HuH-7 (cell line): Measurements from ENCODE around the gene MMP2.

ENCODE experiments used
- DNase-seq: peaks from one replicate; pipeline ENCODE4 v3.0.0; 2011; ENCODE audit warnings: low spot score

Gene MMP2

GRCh38 chr16:55478827-55479429 lies at the start of gene MMP2:
Gene MMP2 (plus strand): TSS chr16:55479198. CDS start chr16:55479480, 282 bp downstream.
- no peak for DNase-seq

- no peak for DNase-seq
Measured at GRCh38 chr16:55433030-55433429, 46.0 kb upstream of the MMP2 start.

GRCh38 chr16:55433535-55433934 lies 45.5 kb upstream of the MMP2 start:
- no peak for DNase-seq

GRCh38 chr16:55434000-55434399 lies 45.0 kb upstream of the MMP2 start:
- no peak for DNase-seq

- DNase-seq: no peak
Measured at GRCh38 chr16:55435387-55435786, 43.6 kb upstream of the MMP2 start.

GRCh38 chr16:55436587-55436986 lies 42.4 kb upstream of the MMP2 start:
- no peak for DNase-seq

GRCh38 chr16:55437625-55438024 lies 41.4 kb upstream of the MMP2 start:
- no peak for DNase-seq

- DNase-seq: no peak
Measured at GRCh38 chr16:55438281-55438680, 40.7 kb upstream of the MMP2 start.

GRCh38 chr16:55439101-55439690 lies 39.8 kb upstream of the MMP2 start:
- DNase-seq: no peak

- DNase-seq: no peak
Measured at GRCh38 chr16:55443434-55444346, 35.3 kb upstream of the MMP2 start.

GRCh38 chr16:55444754-55445485 lies 34.1 kb upstream of the MMP2 start:
- DNase-seq: no peak

- no peak for DNase-seq
Measured at GRCh38 chr16:55447231-55447630, 31.8 kb upstream of the MMP2 start.

- no peak for DNase-seq
Measured at GRCh38 chr16:55452996-55453395, 26.0 kb upstream of the MMP2 start.

- DNase-seq: no peak
Measured at GRCh38 chr16:55453909-55454308, 25.1 kb upstream of the MMP2 start.

- DNase-seq: no peak
Measured at GRCh38 chr16:55454861-55455260, 24.1 kb upstream of the MMP2 start.

- DNase-seq: no peak
Measured at GRCh38 chr16:55462241-55462640, 16.8 kb upstream of the MMP2 start.

- DNase-seq: no peak
Measured at GRCh38 chr16:55464375-55464774, 14.6 kb upstream of the MMP2 start.

- DNase-seq: peak; percentile 59
Measured at GRCh38 chr16:55465077-55465896, 13.7 kb upstream of the MMP2 start.

- DNase-seq: no peak
Measured at GRCh38 chr16:55466209-55466608, 12.8 kb upstream of the MMP2 start.

- no peak for DNase-seq
Measured at GRCh38 chr16:55467898-55468297, 11.1 kb upstream of the MMP2 start.

- DNase-seq: no peak
Measured at GRCh38 chr16:55468352-55468990, 10.5 kb upstream of the MMP2 start.
